ENCODE data around the gene SNRPA1.

GRCh38 chr15:101323793-101324523 is 28.9 kb upstream of the SNRPA1 start:
- TF ChIP-seq CTCF (IDR thresholded peaks at IDR 0.05) (no peak), POLR2A (IDR thresholded peaks at IDR 0.05) (no peak)
